ENCODE results near the gene GLB1L2. TPM values are rescaled to one million over a fixed set of nuclear protein-coding genes. Genes with fewer than 3 reads are reported as not detected.

The GLB1L2 gene
- total and polyA plus RNA-seq, 2 of the 13 experiments (the other 11 are each of a cell fraction or from before 2014, with no cell fraction given) = 0.59 to 0.69 TPM

GRCh38 chr11:134399293-134399654 is 67.5 kb downstream of the GLB1L2 start:
- ATAC-seq (no peak), FAIRE-seq (no peak)
- TF ChIP-seq MIXL1 (CRISPR knock-in tag; IDR thresholded peaks at IDR 0.05) (no peak), ZFP62 (CRISPR knock-in tag; IDR thresholded peaks at IDR 0.05) (no peak), SCMH1 (CRISPR knock-in tag; IDR thresholded peaks at IDR 0.05; ENCODE audit: borderline replicate concordance) (no peak), ZSCAN9 (CRISPR knock-in tag; IDR thresholded peaks at IDR 0.05; ENCODE audit: borderline replicate concordance) (no peak), ZMYM2 (CRISPR knock-in tag; IDR thresholded peaks at IDR 0.05) (no peak), ZC3H4 (CRISPR knock-in tag; IDR thresholded peaks at IDR 0.05; ENCODE audit: borderline replicate concordance) (no peak), ZNF501 (CRISPR knock-in tag; IDR thresholded peaks at IDR 0.05) (no peak), DR1 (CRISPR knock-in tag; IDR thresholded peaks at IDR 0.05) (no peak), STAT6 (CRISPR knock-in tag; IDR thresholded peaks at IDR 0.05; ENCODE audit: borderline replicate concordance) (no peak), MNT (IDR thresholded peaks at IDR 0.05) (no peak), KAT8 (CRISPR knock-in tag; IDR thresholded peaks at IDR 0.05) (no peak), KDM5B (CRISPR knock-in tag; IDR thresholded peaks at IDR 0.05; ENCODE audit: borderline replicate concordance) (no peak), ZNF136 (CRISPR knock-in tag; IDR thresholded peaks at IDR 0.05; ENCODE audit: low read depth) (no peak), PTBP1 (IDR thresholded peaks at IDR 0.05; ENCODE audit: low read depth, low read length, poor library complexity, severe bottlenecking) (no peak), ZNF597 (CRISPR knock-in tag; IDR thresholded peaks at IDR 0.05) (no peak)
- TF ChIP-seq, protein P1, sequence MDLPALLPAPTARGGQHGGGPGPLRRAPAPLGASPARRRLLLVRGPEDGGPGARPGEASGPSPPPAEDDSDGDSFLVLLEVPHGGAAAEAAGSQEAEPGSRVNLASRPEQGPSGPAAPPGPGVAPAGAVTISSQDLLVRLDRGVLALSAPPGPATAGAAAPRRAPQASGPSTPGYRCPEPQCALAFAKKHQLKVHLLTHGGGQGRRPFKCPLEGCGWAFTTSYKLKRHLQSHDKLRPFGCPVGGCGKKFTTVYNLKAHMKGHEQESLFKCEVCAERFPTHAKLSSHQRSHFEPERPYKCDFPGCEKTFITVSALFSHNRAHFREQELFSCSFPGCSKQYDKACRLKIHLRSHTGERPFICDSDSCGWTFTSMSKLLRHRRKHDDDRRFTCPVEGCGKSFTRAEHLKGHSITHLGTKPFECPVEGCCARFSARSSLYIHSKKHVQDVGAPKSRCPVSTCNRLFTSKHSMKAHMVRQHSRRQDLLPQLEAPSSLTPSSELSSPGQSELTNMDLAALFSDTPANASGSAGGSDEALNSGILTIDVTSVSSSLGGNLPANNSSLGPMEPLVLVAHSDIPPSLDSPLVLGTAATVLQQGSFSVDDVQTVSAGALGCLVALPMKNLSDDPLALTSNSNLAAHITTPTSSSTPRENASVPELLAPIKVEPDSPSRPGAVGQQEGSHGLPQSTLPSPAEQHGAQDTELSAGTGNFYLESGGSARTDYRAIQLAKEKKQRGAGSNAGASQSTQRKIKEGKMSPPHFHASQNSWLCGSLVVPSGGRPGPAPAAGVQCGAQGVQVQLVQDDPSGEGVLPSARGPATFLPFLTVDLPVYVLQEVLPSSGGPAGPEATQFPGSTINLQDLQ (CRISPR knock-in tag; IDR thresholded peaks at IDR 0.05) = no peak
- TF ChIP-seq, protein P2, sequence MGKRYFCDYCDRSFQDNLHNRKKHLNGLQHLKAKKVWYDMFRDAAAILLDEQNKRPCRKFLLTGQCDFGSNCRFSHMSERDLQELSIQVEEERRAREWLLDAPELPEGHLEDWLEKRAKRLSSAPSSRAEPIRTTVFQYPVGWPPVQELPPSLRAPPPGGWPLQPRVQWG (CRISPR knock-in tag; IDR thresholded peaks at IDR 0.05; ENCODE audit: borderline replicate concordance, low read depth) = no peak

More at GRCh38 chr11:134399293-134399654, 67.5 kb downstream of the GLB1L2 start:
- no peak for DNase-seq (ENCODE audit: low spot score)
- in situ Hi-C loops (cut with HindIII; ENCODE audit: extremely low pct_ligation_motif_present, low pct_unique_long_range_greater_than_20kb) = no loop called here
- intact Hi-C loops (cut with micrococcal nuclease; ENCODE audit: unreplicated experiment) = no loop called here
- Histone ChIP-seq H3K9me3 (ENCODE audit: low read length) (no peaks in the 10 kb centered on the region), H3K79me2 (ENCODE audit: insufficient read depth, low read length) (no peaks in the 10 kb centered on the region), H3K4me3 (replicated peaks in 1 of 3; ENCODE audit: insufficient read depth in 1 of 3, low read depth in 2 of 3, low read length in 3 of 3) (no peak overlapping the region), H3K4me2 (ENCODE audit: low read depth, low read length) (no peak overlapping the region), H4K20me1 (ENCODE audit: insufficient read depth, low read length) (no peaks in the 10 kb centered on the region), H3K9ac (ENCODE audit: insufficient read depth, low read depth, low read length) (no peak overlapping the region), H3K36me3 (replicated peaks in 1 of 2; ENCODE audit: control insufficient read depth in 1 of 2, insufficient read depth in 2 of 2, low read length in 2 of 2) (no peaks in the 10 kb centered on the region), H3K4me1 (ENCODE audit: insufficient read depth, low read length) (no peaks in the 10 kb centered on the region), H3K27ac (ENCODE audit: extremely low read length, insufficient read depth, low read length) (no peak overlapping the region), H2AFZ (ENCODE audit: low read length) (no peak overlapping the region), H3K27me3 (ENCODE audit: control insufficient read depth in 1 of 2, insufficient read depth in 2 of 2, low read length in 2 of 2) (peaks cover 2 to 43% of the 10 kb centered on the region in 2 experiments; a peak in 4 of 5 replicates)
- BruUV-seq (replicated peaks) = no TSS peak
- WGBS (ENCODE audit: low lambda C conversion rate) = no CpG with 5 or more reads among the region's 8 CpGs
- ChIA-PET CTCF (ENCODE audit: low intra/inter-chr PET ratio, low total read pairs) (no interaction called here), POLR2A (no interaction called here)
